Psoas muscle (tissue), 8 donors: Measurements from ENCODE around the gene ACSL4. TPM values are rescaled to one million over a fixed set of nuclear protein-coding genes. Genes with fewer than 3 reads are reported as not detected.

Experiments
- ATAC-seq, 4 donors: fragments of 200-7000 bp; cut with Tn5 transposase; one replicate each; pipeline ENCODE4 v1.9.1; 2020; ENCODE audit warnings: moderate library complexity in 3 of 4, mild to moderate bottlenecking in 2 of 4
- DNase-seq, 2 donors: peaks; one replicate each; pipeline ENCODE4 v3.0.0-alpha.2; 2020
- H3K27ac ChIP-seq: fragments of 200-600 bp; one replicate; pipeline ENCODE4 v1.8.0; 2022
- H3K27me3 ChIP-seq, 3 donors: fragments of 200-600 bp in 1 of 3; one replicate each; pipeline versions ENCODE4 v1.6.1 to v1.8.0; 2013 to 2022; ENCODE audit warnings: low read length in 2 of 3, mild to moderate bottlenecking in 2 of 3, moderate library complexity in 1 of 3; ENCODE audit not compliant: insufficient read depth in 3 of 3
- H3K36me3 ChIP-seq, 2 donors: fragments of 200-600 bp in 1 of 2; one replicate each; pipeline versions ENCODE4 v1.6.1 to v1.8.0; 2013 to 2022; ENCODE audit warnings: low read depth in 1 of 2, mild to moderate bottlenecking in 1 of 2, moderate library complexity in 1 of 2; ENCODE audit not compliant: insufficient read depth in 1 of 2
- H3K4me1 ChIP-seq: fragments of 200-600 bp; one replicate; pipeline ENCODE4 v1.8.0; 2022
- H3K4me3 ChIP-seq: fragments of 200-600 bp; one replicate; pipeline ENCODE4 v1.8.0; 2022; ENCODE audit warnings: mild to moderate bottlenecking
- H3K9me3 ChIP-seq: fragments of 200-600 bp; one replicate; pipeline ENCODE4 v1.8.0; 2022
- CTCF ChIP-seq: fragments of 200-600 bp; IDR thresholded peaks from one replicate; pipeline ENCODE4 v1.8.0; 2022; ENCODE audit warnings: antibody characterized with exemption
- WGBS, 3 donors: extraction: QIAGEN DNeasy Blood & Tissue Kit; methylation state at CpG; one replicate each; pipeline versions ENCODE4 v1.1.6 to v1.1.7; 2013; 5-methylcytosine and 5-hydroxymethylcytosine counted together
- intact Hi-C, 2 donors: fragments of 100-400 bp; cut with DNase I; formaldehyde crosslinking; loops; one replicate each; pipeline versions ENCODE4 v1.11.0 to v1.14.2; 2022
- polyA plus RNA-seq, 3 donors: library from polyadenylated mRNA; stranded (reverse); fragments of 200-250 nt; gene quantifications; one replicate each; pipeline ENCODE4 v1.2.3, GENCODE V29; 2013
- total RNA-seq, 4 donors: library from RNA; stranded (reverse); fragmentation: NEBNext Ultra II Directional in 2 of 4; extraction: Animal tissue kit (Norgen Biotek cat#: 25700) in 2 of 4; gene quantifications; one replicate each; pipeline versions ENCODE4 v1.2.1 to v1.2.4, GENCODE V29; 2021 to 2023
- donor health status: healthy with polysubstance abuse.
- donor health status: DM: no; HTN: no; CAD: no; lungs with moderate emphysema.
- donor health status: Bipolar disorder and iron deficiency.
- donor health status: healthy.
- donor health status: DM: yes; HTN: yes; CAD: no.
- donor health status: DM: no; HTN: no; CAD: no.
- donor health status: DM: no; HTN: no; CAD: no.
- donor health status: DM: yes; HTN: yes; CAD: no.

Gene ACSL4
- total and polyA plus RNA-seq, 7 donors: 16.4 to 36.0 (median 20.5) TPM

GRCh38 chrX:109710181-109710580 lies 22.9 kb downstream of the ACSL4 start:
- H3K4me1 ChIP-seq: no peaks in the 10 kb centered on the region
- intact Hi-C loops: loop anchor here (5.0 to 10.0 kb wide), 2 partner anchors 147 to 175 kb away; no protein-coding TSS in a partner anchor
- H3K27me3 ChIP-seq: peaks cover 0 to 1% (median 0%) of the 10 kb centered on the region in 3 donors
- TF ChIP-seq CTCF: no peak
- H3K36me3 ChIP-seq: no peaks in the 10 kb centered on the region
- no peak overlapping the region for H3K4me3 ChIP-seq
- no peaks in the 10 kb centered on the region for H3K9me3 ChIP-seq
- ATAC-seq (no peak), DNase-seq (no peak)
- H3K27ac ChIP-seq: no peak overlapping the region
- 9 to 41% (median 32%) methylated on average over 2 of the region's 2 CpGs for WGBS, 3 donors

GRCh38 chrX:109709129-109709631 lies 23.9 kb downstream of the ACSL4 start:
- no peaks in the 10 kb centered on the region for H3K4me1 ChIP-seq
- H3K9me3 ChIP-seq: no peaks in the 10 kb centered on the region
- 27 to 38% (median 34%) methylated on average over 3 of the region's 3 CpGs for WGBS, 3 donors
- ATAC-seq (peak in 1 of 4 donors; percentile 36), DNase-seq (no peak)
- H3K27me3 ChIP-seq: peaks cover 0 to 3% (median 0%) of the 10 kb centered on the region in 3 donors
- no peak overlapping the region for H3K4me3 ChIP-seq
- intact Hi-C loops: no loop called here
- H3K36me3 ChIP-seq: no peaks in the 10 kb centered on the region
- no peak overlapping the region for H3K27ac ChIP-seq
- TF ChIP-seq CTCF: no peak

- DNase-seq (no peak), ATAC-seq (no peak)
- TF ChIP-seq CTCF: no peak
- Histone ChIP-seq H3K27ac (no peak overlapping the region), H3K4me1 (no peaks in the 10 kb centered on the region), H3K9me3 (no peaks in the 10 kb centered on the region), H3K4me3 (peak overlapping the region; percentile 25), H3K36me3 (no peaks in the 10 kb centered on the region), H3K27me3 (peaks cover 0 to 3% (median 0%) of the 10 kb centered on the region in 3 donors)
- intact Hi-C loops: no loop called here
- WGBS, 3 donors: 71 to 86% (median 73%) methylated on average over 4 of the region's 4 CpGs
These were observed 25.3 kb downstream of the ACSL4 start for GRCh38 chrX:109707720-109708119.

GRCh38 chrX:109707319-109707718 lies 25.7 kb downstream of the ACSL4 start:
- H3K9me3 ChIP-seq: no peaks in the 10 kb centered on the region
- no peak for TF ChIP-seq CTCF
- DNase-seq (no peak), ATAC-seq (no peak)
- no peaks in the 10 kb centered on the region for H3K36me3 ChIP-seq
- H3K4me1 ChIP-seq: no peaks in the 10 kb centered on the region
- H3K4me3 ChIP-seq: peak overlapping the region; percentile 25
- WGBS, 3 donors: 65 to 67% (median 65%) methylated on average over 5 of the region's 5 CpGs
- intact Hi-C loops: no loop called here
- H3K27ac ChIP-seq: no peak overlapping the region
- peaks cover 0 to 3% (median 0%) of the 10 kb centered on the region in 3 donors for H3K27me3 ChIP-seq

- no peaks in the 10 kb centered on the region for H3K4me1 ChIP-seq
- no peak overlapping the region for H3K4me3 ChIP-seq
- intact Hi-C loops: no loop called here
- DNase-seq: no peak
- no peak overlapping the region for H3K27ac ChIP-seq
- peaks cover 0 to 3% (median 0%) of the 10 kb centered on the region in 3 donors for H3K27me3 ChIP-seq
- no peak for ATAC-seq
- H3K36me3 ChIP-seq: no peaks in the 10 kb centered on the region
- TF ChIP-seq CTCF: no peak
- no peaks in the 10 kb centered on the region for H3K9me3 ChIP-seq
These were observed 28.5 kb downstream of the ACSL4 start for GRCh38 chrX:109704563-109704962.
